WTC11 (cell line): ENCODE results near the gene SNRNP200.

Source experiments
- SMAD3 ChIP-seq: sonication (generic); formaldehyde crosslinking; IDR thresholded peaks from 2 replicates; pipeline ENCODE4 v1.8.0; 2022; ENCODE audit warnings: missing genetic modification reagents, mild to moderate bottlenecking, borderline replicate concordance
- ZNF416 ChIP-seq: fragments of 250-450 bp; sonication (Bioruptor Pico); IDR thresholded peaks from 2 replicates; pipeline ENCODE4 v1.9.0; 2021; ENCODE audit warnings: mild to moderate bottlenecking, inconsistent platforms
- TF ChIP-seq, protein P1 (sequence below): sonication (generic); formaldehyde crosslinking; IDR thresholded peaks from 2 replicates; pipeline ENCODE4 v1.8.1; 2023; ENCODE audit warnings: mild to moderate bottlenecking, missing genetic modification reagents

GRCh38 chr2:96353032-96353561, 47.8 kb upstream of the SNRNP200 start:
- TF ChIP-seq ZNF416 (no peak), SMAD3 (CRISPR knock-in tag) (no peak)
- TF ChIP-seq, protein P1, sequence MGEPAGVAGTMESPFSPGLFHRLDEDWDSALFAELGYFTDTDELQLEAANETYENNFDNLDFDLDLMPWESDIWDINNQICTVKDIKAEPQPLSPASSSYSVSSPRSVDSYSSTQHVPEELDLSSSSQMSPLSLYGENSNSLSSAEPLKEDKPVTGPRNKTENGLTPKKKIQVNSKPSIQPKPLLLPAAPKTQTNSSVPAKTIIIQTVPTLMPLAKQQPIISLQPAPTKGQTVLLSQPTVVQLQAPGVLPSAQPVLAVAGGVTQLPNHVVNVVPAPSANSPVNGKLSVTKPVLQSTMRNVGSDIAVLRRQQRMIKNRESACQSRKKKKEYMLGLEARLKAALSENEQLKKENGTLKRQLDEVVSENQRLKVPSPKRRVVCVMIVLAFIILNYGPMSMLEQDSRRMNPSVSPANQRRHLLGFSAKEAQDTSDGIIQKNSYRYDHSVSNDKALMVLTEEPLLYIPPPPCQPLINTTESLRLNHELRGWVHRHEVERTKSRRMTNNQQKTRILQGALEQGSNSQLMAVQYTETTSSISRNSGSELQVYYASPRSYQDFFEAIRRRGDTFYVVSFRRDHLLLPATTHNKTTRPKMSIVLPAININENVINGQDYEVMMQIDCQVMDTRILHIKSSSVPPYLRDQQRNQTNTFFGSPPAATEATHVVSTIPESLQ (CRISPR knock-in tag) = no peak
